Neural crest cell (in vitro differentiated cells): ENCODE results near the gene RDH14. TPM values are rescaled to one million over a fixed set of nuclear protein-coding genes. Genes with fewer than 3 reads are reported as not detected.

ENCODE experiments used
- DNase-seq: peaks from one replicate; pipeline ENCODE4 v3.0.0; 2021; ENCODE audit warnings: low read depth, mixed read lengths, low spot score
- H3K27ac Mint-ChIP-seq: one replicate; pipeline ENCODE4 v1.8.0; 2021; ENCODE audit warnings: mild to moderate bottlenecking, mixed read lengths; ENCODE audit not compliant: unreplicated experiment
- H3K27me3 Mint-ChIP-seq: 2 replicates; pipeline ENCODE4 v1.8.0; 2021; ENCODE audit warnings: low read depth, mild to moderate bottlenecking, mixed read lengths
- H3K36me3 Mint-ChIP-seq: 2 replicates; pipeline ENCODE4 v1.8.0; 2021; ENCODE audit warnings: low read depth, mild to moderate bottlenecking, mixed read lengths
- H3K4me1 Mint-ChIP-seq: 2 replicates; pipeline ENCODE4 v1.8.0; 2021; ENCODE audit warnings: mixed read lengths
- H3K4me3 Mint-ChIP-seq: one replicate; pipeline ENCODE4 v1.8.0; 2021; ENCODE audit warnings: mild to moderate bottlenecking, mixed read lengths
- H3K9me3 Mint-ChIP-seq: 2 replicates; pipeline ENCODE4 v1.8.0; 2021; ENCODE audit warnings: mixed read lengths
- CTCF ChIP-seq: fragments of 200-600 bp; sonication (generic); conservative IDR thresholded peaks from 2 replicates; pipeline ENCODE4 v1.5.0; 2021; ENCODE audit warnings: antibody characterized with exemption, mild to moderate bottlenecking
- total RNA-seq: library from RNA; stranded (reverse); gene quantifications from 2 replicates; pipeline ENCODE4 v1.2.1, GENCODE V29; 2021

The RDH14 gene
- total RNA-seq, 1 donor from 2014 or later: 18.7 TPM

GRCh38 chr2:18602298-18602697 lies 41.8 kb upstream of the RDH14 start:
- Mint-ChIP-seq H3K27me3 (no peaks in the 10 kb centered on the region), H3K36me3 (no peaks in the 10 kb centered on the region), H3K27ac (no peak overlapping the region)

GRCh38 chr2:18600255-18600613 lies 39.8 kb upstream of the RDH14 start:
- Mint-ChIP-seq H3K4me3 (no peak overlapping the region), H3K27ac (no peak overlapping the region), H3K4me1 (peaks cover 4% of the 10 kb centered on the region), H3K36me3 (no peaks in the 10 kb centered on the region), H3K27me3 (no peaks in the 10 kb centered on the region), H3K9me3 (no peaks in the 10 kb centered on the region)
- no peak for TF ChIP-seq CTCF
- DNase-seq: no peak

More at GRCh38 chr2:18602298-18602697, 41.8 kb upstream of the RDH14 start:
- Mint-ChIP-seq H3K4me3 (no peak overlapping the region), H3K9me3 (no peaks in the 10 kb centered on the region), H3K4me1 (peaks cover 4% of the 10 kb centered on the region)
- DNase-seq: no peak
- TF ChIP-seq CTCF: no peak

GRCh38 chr2:18599509-18600254 lies 39.2 kb upstream of the RDH14 start:
- Mint-ChIP-seq H3K4me1 (peaks cover 4% of the 10 kb centered on the region), H3K27me3 (no peaks in the 10 kb centered on the region), H3K36me3 (no peaks in the 10 kb centered on the region), H3K27ac (no peak overlapping the region), H3K9me3 (no peaks in the 10 kb centered on the region), H3K4me3 (no peak overlapping the region)
- DNase-seq: no peak
- TF ChIP-seq CTCF: no peak

- no peak for DNase-seq
- Mint-ChIP-seq H3K4me3 (no peak overlapping the region), H3K27ac (no peak overlapping the region), H3K4me1 (peaks cover 4% of the 10 kb centered on the region), H3K27me3 (no peaks in the 10 kb centered on the region), H3K36me3 (no peaks in the 10 kb centered on the region), H3K9me3 (no peaks in the 10 kb centered on the region)
- no peak for TF ChIP-seq CTCF
Measured at GRCh38 chr2:18598848-18599484, 38.5 kb upstream of the RDH14 start.

GRCh38 chr2:18597618-18598017 lies 37.2 kb upstream of the RDH14 start:
- no peaks in the 10 kb centered on the region for H3K27me3 Mint-ChIP-seq
- no peak overlapping the region for H3K4me3 Mint-ChIP-seq
- H3K9me3 Mint-ChIP-seq: no peaks in the 10 kb centered on the region
- TF ChIP-seq CTCF: no peak
- H3K36me3 Mint-ChIP-seq: no peaks in the 10 kb centered on the region
- no peak for DNase-seq
- no peaks in the 10 kb centered on the region for H3K4me1 Mint-ChIP-seq
- H3K27ac Mint-ChIP-seq: no peak overlapping the region
